ENCODE data around the gene AFF3. TPM values are rescaled to one million over a fixed set of nuclear protein-coding genes. Genes with fewer than 3 reads are reported as not detected.

The AFF3 gene
- total and polyA plus RNA-seq, 3 experiments from 2014 or later: 0.48 to 1.3 (median 0.53) TPM

GRCh38 chr2:100021791-100022340, 120.5 kb downstream of the AFF3 start:
- CTCF ChIA-PET: no interaction called here
- Histone ChIP-seq H3K27me3 (ENCODE audit: insufficient read depth, low read length, poor library complexity, severe bottlenecking) (no peaks in the 10 kb centered on the region), H3K36me3 (ENCODE audit: insufficient read depth, low read length) (no peaks in the 10 kb centered on the region), H3K4me1 (ENCODE audit: insufficient read depth, low read length) (no peaks in the 10 kb centered on the region), H3K27ac (ENCODE audit: low read depth, low read length) (no peak overlapping the region), H3K9me3 (ENCODE audit: low read length) (no peaks in the 10 kb centered on the region), H3K4me3 (ENCODE audit: low read length) (no peak overlapping the region)
- no peak for DNase-seq
- POLR2A ChIA-PET: no interaction called here
- H3K36me3 Mint-ChIP-seq: no peaks in the 10 kb centered on the region
- H3K27ac Mint-ChIP-seq: no peak overlapping the region
- no peak overlapping the region for H3K4me3 Mint-ChIP-seq
- H3K9me3 Mint-ChIP-seq: no peaks in the 10 kb centered on the region
- H3K27me3 Mint-ChIP-seq: peaks cover 6 to 8% of the 10 kb centered on the region in 2 donors
- no peaks in the 10 kb centered on the region for H3K4me1 Mint-ChIP-seq

- H3K4me3 ChIP-seq (ENCODE audit: low read length): no peak overlapping the region
- DNase-seq: no peak
- ChIA-PET POLR2A (no interaction called here), CTCF (no interaction called here)
- H3K4me1 ChIP-seq (ENCODE audit: insufficient read depth, low read length): no peaks in the 10 kb centered on the region
- Mint-ChIP-seq H3K4me3 (no peak overlapping the region), H3K27me3 (peaks cover 6 to 8% of the 10 kb centered on the region in 2 donors), H3K36me3 (no peaks in the 10 kb centered on the region), H3K9me3 (no peaks in the 10 kb centered on the region), H3K4me1 (no peaks in the 10 kb centered on the region), H3K27ac (no peak overlapping the region)
- no peaks in the 10 kb centered on the region for H3K9me3 ChIP-seq (ENCODE audit: low read length)
- no peak overlapping the region for H3K27ac ChIP-seq (ENCODE audit: low read depth, low read length)
- no peaks in the 10 kb centered on the region for H3K27me3 ChIP-seq (ENCODE audit: insufficient read depth, low read length, poor library complexity, severe bottlenecking)
- no peaks in the 10 kb centered on the region for H3K36me3 ChIP-seq (ENCODE audit: insufficient read depth, low read length)
These were observed 122.9 kb downstream of the AFF3 start for GRCh38 chr2:100019499-100019898.

- ChIA-PET CTCF (no interaction called here), POLR2A (no interaction called here)
- H3K4me1 Mint-ChIP-seq: no peaks in the 10 kb centered on the region
- H3K9me3 Mint-ChIP-seq: no peaks in the 10 kb centered on the region
- H3K36me3 Mint-ChIP-seq: no peaks in the 10 kb centered on the region
- H3K4me1 ChIP-seq (ENCODE audit: insufficient read depth, low read length): no peaks in the 10 kb centered on the region
- no peak overlapping the region for H3K4me3 ChIP-seq (ENCODE audit: low read length)
- DNase-seq: no peak
- H3K9me3 ChIP-seq (ENCODE audit: low read length): no peaks in the 10 kb centered on the region
- no peaks in the 10 kb centered on the region for H3K36me3 ChIP-seq (ENCODE audit: insufficient read depth, low read length)
- H3K27me3 Mint-ChIP-seq: peaks cover 6 to 8% of the 10 kb centered on the region in 2 donors
- H3K4me3 Mint-ChIP-seq: no peak overlapping the region
- peak overlapping the region in 1 of 8 donors; percentile 9 for H3K27ac Mint-ChIP-seq
- H3K27me3 ChIP-seq (ENCODE audit: insufficient read depth, low read length, poor library complexity, severe bottlenecking): no peaks in the 10 kb centered on the region
- H3K27ac ChIP-seq (ENCODE audit: low read depth, low read length): no peak overlapping the region
These were observed 123.8 kb downstream of the AFF3 start for GRCh38 chr2:100018341-100019193.

GRCh38 chr2:100017633-100018032, 124.8 kb downstream of the AFF3 start:
- Histone ChIP-seq H3K4me1 (ENCODE audit: insufficient read depth, low read length) (no peaks in the 10 kb centered on the region), H3K9me3 (ENCODE audit: low read length) (no peaks in the 10 kb centered on the region), H3K27me3 (ENCODE audit: insufficient read depth, low read length, poor library complexity, severe bottlenecking) (no peaks in the 10 kb centered on the region), H3K4me3 (ENCODE audit: low read length) (no peak overlapping the region), H3K36me3 (ENCODE audit: insufficient read depth, low read length) (no peaks in the 10 kb centered on the region), H3K27ac (ENCODE audit: low read depth, low read length) (no peak overlapping the region)
- no peaks in the 10 kb centered on the region for H3K4me1 Mint-ChIP-seq
- H3K27me3 Mint-ChIP-seq: peaks cover 6 to 10% of the 10 kb centered on the region in 2 donors
- no peaks in the 10 kb centered on the region for H3K36me3 Mint-ChIP-seq
- H3K4me3 Mint-ChIP-seq: no peak overlapping the region
- no peaks in the 10 kb centered on the region for H3K9me3 Mint-ChIP-seq
- no peak overlapping the region for H3K27ac Mint-ChIP-seq
- CTCF ChIA-PET: no interaction called here
- POLR2A ChIA-PET: no interaction called here
- no peak for DNase-seq

- Mint-ChIP-seq H3K4me3 (no peak overlapping the region), H3K27me3 (peaks cover 6 to 11% of the 10 kb centered on the region in 2 donors), H3K36me3 (no peaks in the 10 kb centered on the region), H3K9me3 (no peaks in the 10 kb centered on the region), H3K4me1 (no peaks in the 10 kb centered on the region), H3K27ac (no peak overlapping the region)
- Histone ChIP-seq H3K27ac (ENCODE audit: low read depth, low read length) (no peak overlapping the region), H3K27me3 (ENCODE audit: insufficient read depth, low read length, poor library complexity, severe bottlenecking) (no peaks in the 10 kb centered on the region), H3K36me3 (ENCODE audit: insufficient read depth, low read length) (no peaks in the 10 kb centered on the region), H3K9me3 (ENCODE audit: low read length) (no peaks in the 10 kb centered on the region), H3K4me1 (ENCODE audit: insufficient read depth, low read length) (no peaks in the 10 kb centered on the region), H3K4me3 (ENCODE audit: low read length) (no peak overlapping the region)
- POLR2A ChIA-PET: no interaction called here
- DNase-seq: no peak
- CTCF ChIA-PET: no interaction called here
These were observed 125.6 kb downstream of the AFF3 start for GRCh38 chr2:100016756-100017155.

- H3K36me3 ChIP-seq (ENCODE audit: insufficient read depth, low read length): no peaks in the 10 kb centered on the region
- no peak overlapping the region for H3K4me3 Mint-ChIP-seq
- DNase-seq: no peak
- H3K9me3 Mint-ChIP-seq: no peaks in the 10 kb centered on the region
- no peaks in the 10 kb centered on the region for H3K27me3 ChIP-seq (ENCODE audit: insufficient read depth, low read length, poor library complexity, severe bottlenecking)
- H3K4me3 ChIP-seq (ENCODE audit: low read length): no peak overlapping the region
- no peaks in the 10 kb centered on the region for H3K9me3 ChIP-seq (ENCODE audit: low read length)
- H3K4me1 ChIP-seq (ENCODE audit: insufficient read depth, low read length): no peaks in the 10 kb centered on the region
- no peak overlapping the region for H3K27ac Mint-ChIP-seq
- CTCF ChIA-PET: no interaction called here
- no peak overlapping the region for H3K27ac ChIP-seq (ENCODE audit: low read depth, low read length)
- no peaks in the 10 kb centered on the region for H3K4me1 Mint-ChIP-seq
- POLR2A ChIA-PET: no interaction called here
- peaks cover 2 to 10% of the 10 kb centered on the region in 2 donors for H3K27me3 Mint-ChIP-seq
- no peaks in the 10 kb centered on the region for H3K36me3 Mint-ChIP-seq
These were observed 126.5 kb downstream of the AFF3 start for GRCh38 chr2:100015849-100016248.

- Mint-ChIP-seq H3K9me3 (no peaks in the 10 kb centered on the region), H3K27ac (no peak overlapping the region), H3K4me3 (no peak overlapping the region), H3K27me3 (peaks cover 0 to 6% of the 10 kb centered on the region in 2 donors), H3K4me1 (no peaks in the 10 kb centered on the region), H3K36me3 (no peaks in the 10 kb centered on the region)
- Histone ChIP-seq H3K4me1 (ENCODE audit: insufficient read depth, low read length) (no peaks in the 10 kb centered on the region), H3K36me3 (ENCODE audit: insufficient read depth, low read length) (no peaks in the 10 kb centered on the region), H3K4me3 (ENCODE audit: low read length) (no peak overlapping the region), H3K27ac (ENCODE audit: low read depth, low read length) (no peak overlapping the region), H3K9me3 (ENCODE audit: low read length) (no peaks in the 10 kb centered on the region), H3K27me3 (ENCODE audit: insufficient read depth, low read length, poor library complexity, severe bottlenecking) (no peaks in the 10 kb centered on the region)
- CTCF ChIA-PET: no interaction called here
- POLR2A ChIA-PET: no interaction called here
- DNase-seq: no peak
These were observed 128.3 kb downstream of the AFF3 start for GRCh38 chr2:100013892-100014677.

GRCh38 chr2:100012561-100012960, 129.8 kb downstream of the AFF3 start:
- H3K4me1 Mint-ChIP-seq: no peaks in the 10 kb centered on the region
- Histone ChIP-seq H3K4me3 (ENCODE audit: low read length) (no peak overlapping the region), H3K4me1 (ENCODE audit: insufficient read depth, low read length) (no peaks in the 10 kb centered on the region), H3K27ac (ENCODE audit: low read depth, low read length) (no peak overlapping the region), H3K27me3 (ENCODE audit: insufficient read depth, low read length, poor library complexity, severe bottlenecking) (no peaks in the 10 kb centered on the region), H3K36me3 (ENCODE audit: insufficient read depth, low read length) (no peaks in the 10 kb centered on the region), H3K9me3 (ENCODE audit: low read length) (no peaks in the 10 kb centered on the region)
- H3K4me3 Mint-ChIP-seq: no peak overlapping the region
- POLR2A ChIA-PET: no interaction called here
- H3K9me3 Mint-ChIP-seq: no peaks in the 10 kb centered on the region
- no peaks in the 10 kb centered on the region for H3K36me3 Mint-ChIP-seq
- CTCF ChIA-PET: no interaction called here
- peaks cover 0 to 4% of the 10 kb centered on the region in 2 donors for H3K27me3 Mint-ChIP-seq
- no peak for DNase-seq
- peak overlapping the region in 1 of 8 donors; percentile 12 for H3K27ac Mint-ChIP-seq

Data from CD8-positive, alpha-beta memory T cell (primary cell).